ENCODE data around the gene SP7.
"Not testable (repeated sequence)": the region's sequence is repeated elsewhere in the genome, so short reads cannot be mapped to it uniquely, and the experiment has no call there.

SP7 gene

DNA sequence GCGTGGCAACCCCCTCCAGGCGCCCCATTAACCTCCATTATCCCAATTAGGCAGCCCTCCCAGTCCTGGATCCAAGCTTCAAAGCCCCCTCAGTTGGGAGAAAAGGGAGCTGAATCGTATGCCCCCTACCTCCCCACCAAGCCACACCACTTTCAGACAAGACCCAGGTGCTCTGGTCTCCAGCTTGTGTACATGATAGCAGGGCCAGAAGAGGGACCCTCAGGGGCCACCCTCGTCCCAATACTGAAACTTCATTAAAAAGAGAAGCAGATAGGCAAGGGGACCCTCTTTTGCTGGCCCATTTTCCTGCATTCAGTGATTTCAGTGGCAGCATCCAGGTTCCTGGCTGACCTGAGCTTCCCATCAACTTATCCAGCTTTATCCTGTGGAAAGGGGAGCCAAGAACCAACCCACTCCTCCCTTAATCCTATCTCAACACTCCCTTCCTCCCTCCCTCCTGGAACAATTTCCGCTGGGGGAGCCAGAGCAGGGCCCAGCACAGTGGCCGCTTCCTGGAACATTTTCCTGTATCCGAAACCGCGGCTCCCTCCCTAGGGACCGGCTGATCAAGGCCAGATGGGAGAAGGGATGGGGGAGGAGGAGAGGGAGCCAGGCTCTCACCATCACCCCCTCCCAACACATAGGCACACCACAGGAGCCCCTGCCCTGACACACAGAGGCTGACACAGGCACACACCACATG, 9.5 kb upstream of the SP7 start:
- DNase-seq: no peak

DNA sequence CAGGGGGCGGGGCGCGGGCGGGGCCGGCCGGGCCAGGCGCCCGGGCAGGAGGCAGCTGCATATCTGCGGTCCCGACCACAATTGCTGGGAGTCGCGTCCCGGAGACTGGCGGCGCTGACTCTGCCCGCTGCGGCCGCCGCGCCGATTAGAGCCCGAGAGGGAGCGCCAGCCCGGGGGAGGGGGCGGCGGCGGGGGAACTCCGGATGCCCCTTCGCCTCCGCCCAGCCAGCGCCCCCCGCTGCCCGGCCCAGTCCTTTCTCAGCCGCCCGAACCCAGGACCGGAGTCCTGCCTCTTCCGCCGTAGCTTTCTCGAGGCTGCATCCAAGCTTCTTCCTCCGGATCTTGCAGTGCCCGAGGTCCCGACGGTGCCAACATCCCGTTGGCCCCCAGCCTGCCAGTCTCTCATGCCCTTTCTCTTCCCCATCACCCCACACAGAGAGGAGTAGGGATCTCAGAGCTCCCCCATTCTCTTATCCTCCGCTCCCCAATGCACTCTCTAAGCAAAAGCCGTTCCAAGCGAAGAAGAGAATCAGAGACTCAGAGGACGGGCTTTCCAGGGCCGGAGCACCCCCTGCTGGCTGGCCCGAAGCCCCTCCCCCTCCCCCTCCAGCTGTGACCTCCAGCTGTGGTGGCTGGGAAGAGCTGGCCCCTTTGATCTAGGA, 8.8 kb upstream of the SP7 start:
- DNase-seq: peak; percentile 74

DNA sequence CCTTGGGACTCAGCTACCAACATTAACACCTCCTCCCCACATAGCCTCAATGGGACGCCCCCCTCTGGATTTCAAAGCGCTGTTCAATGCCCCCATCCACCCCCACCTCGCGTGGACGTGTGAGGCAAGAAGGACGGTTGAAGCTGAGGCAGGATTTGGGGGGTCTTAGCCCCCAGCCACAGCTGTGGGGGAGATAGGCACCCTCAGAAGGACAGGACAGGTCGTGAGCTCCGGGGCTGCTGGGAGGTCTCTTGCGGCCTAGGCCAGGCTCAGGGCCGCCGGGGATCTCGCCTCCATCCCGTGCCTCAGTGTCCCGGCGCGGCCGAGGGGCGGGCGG, 8.3 kb upstream of the SP7 start:
- no peak for DNase-seq

DNA sequence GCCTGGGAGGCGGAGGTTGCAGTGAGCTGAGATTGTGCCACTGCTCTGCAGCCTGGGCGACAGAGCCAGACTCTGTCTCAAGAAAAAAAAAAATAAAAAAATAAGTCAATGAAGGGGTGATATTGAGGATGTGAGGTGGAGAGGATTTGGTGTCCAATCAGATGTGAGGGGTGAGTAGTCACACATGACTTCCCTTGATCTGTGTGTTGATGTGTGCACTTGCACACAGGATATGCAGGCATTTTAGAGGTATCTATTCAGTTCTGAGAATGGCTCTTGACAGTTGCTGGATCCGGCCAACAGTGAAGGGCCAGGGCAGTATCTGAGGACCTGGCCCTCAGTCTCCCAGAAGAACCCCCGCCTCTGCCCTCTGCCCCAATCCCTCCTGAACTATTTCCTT, 7.8 kb upstream of the SP7 start:
- no peak for DNase-seq

DNA sequence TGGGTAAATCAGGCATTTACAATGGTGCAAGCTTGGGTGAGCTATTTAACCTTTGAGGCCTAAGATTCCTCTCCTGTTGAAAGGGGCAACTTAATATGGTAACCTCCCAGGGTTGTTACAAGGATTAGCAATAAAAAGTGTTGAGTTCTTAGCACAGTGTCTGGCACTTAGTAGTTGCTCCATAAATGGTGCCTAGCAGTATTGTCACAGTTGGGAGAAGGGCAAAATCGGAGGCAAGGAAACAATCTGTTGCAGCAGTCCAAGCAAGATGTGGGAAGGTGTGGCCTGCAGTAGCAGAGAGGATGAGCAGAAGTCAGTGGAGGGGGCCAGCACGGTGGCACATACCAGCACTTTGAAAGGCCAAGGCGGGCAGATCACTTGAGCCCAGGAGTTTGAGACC, 7.3 kb upstream of the SP7 start:
- no peak for DNase-seq

DNA sequence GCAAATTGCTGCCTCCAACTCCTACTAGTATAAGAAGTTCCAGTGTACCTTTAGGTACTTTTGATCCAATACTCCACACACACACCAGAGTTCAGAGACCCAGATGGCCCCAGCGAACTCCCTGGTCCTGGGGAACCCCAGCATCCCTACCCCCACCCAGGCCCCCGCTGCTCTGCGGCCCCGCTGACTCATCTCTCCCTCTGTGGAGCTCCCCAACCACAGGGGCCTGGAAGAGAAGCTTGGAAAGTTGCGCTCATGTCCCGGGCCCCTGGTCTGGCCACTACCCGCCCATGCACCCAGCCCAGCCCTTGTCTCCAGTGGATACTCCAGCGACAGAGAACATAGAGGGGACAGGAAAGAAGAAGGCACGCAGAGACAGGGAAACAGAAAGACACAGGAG, 4.2 kb upstream of the SP7 start:
- DNase-seq: no peak

DNA sequence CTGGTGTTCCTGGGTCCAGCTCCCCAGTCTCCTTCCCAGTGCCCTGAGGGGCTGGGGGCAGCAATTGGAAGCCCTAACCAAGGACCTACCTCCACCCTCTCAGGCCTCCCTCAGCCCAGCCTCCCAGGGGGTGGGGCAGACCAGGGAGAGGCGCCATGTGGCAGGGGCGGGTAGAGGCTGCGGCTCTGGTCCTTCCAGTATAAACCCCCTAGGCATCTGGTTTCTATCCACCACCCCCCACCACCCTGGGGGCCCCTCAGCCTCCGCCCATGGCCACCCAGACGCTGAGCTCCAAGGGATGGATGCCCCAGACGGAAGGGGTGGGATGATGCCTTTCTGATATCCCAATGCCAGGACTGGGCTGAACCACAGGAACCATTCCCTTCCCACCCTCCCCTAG, 2.8 kb upstream of the SP7 start:
- DNase-seq: no peak

DNA sequence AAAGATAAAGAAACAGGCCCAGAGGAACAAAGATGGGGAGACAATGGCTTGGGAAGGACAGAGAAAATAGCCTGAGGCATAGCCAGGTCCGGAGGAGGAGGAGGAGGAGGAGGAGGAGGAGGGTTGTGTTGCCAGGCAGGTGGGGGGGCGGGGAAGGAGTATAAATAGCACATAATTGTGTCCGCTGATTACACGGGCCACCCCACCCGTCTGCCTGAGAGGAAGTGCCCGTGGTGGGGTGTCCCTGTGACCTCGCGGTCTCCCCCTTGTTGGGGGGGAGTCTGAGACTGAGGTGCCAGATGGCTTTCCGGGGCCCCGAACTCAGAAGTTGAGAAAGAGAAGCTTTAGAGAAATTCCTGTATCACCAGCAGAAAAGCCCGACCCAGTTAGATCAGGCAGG, 1.9 kb upstream of the SP7 start:
- DNase-seq: no peak

DNA sequence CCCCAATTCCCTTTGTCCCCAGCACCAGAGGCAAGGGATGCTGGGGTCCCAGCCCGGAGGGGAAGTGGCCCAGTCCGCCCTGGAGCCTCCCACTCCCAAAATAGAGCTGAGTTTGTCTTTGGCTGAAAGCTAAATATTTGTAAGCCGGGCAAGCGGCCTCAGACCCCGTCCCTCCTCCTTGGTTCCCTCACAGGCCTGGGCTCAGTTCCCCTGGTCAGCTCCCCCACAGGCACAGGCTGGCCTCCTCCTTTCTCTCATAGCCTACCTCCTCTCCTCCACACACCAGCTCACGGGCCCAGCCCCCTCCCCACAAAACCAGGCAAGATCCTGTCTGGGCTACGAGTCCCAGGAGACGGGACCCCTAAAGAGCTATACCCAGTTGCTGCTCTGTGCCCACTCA, 1.3 kb downstream of the SP7 start:
- DNase-seq: no peak

DNA sequence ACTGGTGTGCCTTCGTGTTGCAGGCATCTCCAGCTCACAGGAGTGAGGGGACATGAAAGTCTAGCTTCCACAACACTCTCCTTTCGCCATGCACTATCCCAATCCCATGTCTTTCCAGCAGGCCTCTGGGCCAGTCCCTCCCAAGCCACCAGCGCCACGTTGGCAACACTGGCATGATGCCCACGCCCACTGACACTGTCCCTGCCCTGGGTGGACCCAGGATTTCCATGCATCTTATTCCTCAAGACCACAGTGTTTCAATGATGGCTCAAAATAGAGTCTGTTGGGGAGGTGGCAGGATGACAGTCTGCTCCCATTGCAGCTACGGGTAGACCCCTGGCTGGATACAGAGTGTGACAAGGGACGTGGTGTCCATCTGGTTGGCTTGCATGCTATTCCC, 2.3 kb downstream of the SP7 start:
- no peak for DNase-seq

DNA sequence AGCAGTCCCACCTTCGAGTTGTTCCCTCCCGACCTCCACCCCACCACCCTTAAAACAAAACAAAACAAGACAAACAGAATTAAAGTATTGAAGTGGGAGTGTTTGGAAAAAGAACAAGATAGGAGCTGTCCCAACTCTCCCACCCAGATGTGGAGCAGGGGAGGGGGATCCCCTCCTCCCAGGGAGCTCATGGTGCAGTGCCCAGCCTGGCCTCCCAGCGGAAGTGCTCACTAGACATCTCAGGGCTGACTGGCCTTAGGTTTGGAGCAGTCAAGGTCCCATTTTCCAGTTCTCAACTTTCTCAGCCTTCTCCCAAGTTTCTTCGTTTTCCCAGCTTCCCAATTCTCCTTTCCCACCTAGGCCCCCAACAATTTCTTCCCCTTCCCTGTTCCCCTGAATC, 2.9 kb downstream of the SP7 start:
- no peak for DNase-seq

DNA sequence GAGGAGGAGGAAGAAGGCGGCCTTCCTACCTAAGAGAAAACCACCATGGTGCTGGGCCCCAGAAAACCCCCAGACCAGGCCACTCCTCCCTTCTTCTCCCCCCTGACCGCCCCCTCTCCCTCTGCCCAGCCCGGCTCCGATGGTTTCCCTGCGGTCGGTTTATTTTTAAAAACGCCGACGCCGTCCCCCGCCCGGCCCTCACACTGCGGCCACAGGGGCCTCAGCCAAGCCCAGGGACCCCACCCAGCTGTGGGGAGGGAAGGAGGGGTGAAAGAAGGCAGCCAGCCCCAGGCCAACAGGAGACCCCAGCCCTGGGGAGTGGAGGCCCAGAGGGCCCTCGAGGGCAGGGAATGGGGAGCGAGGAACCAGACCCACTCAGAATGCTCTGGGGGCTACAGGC, 3.4 kb downstream of the SP7 start:
- no peak for DNase-seq

DNA sequence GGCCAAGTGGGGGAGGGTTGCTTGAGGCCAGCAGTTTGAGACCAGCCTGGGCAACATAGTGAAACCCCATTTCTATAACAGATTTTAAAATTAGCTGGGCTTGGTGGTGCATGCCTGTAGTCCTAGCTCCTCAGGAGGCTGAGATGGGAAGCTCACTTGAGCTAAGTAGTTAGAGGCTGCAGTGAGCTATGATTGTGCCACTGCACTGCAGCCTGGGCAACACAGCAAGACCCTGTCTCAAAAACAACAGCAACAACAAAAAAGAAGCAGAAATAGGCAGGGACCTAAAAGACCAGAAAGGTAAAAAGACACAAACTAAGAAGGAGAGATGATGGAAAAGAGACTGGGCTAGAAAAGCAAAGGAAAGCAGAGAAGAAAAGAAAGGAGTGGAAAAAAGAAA, 3.8 kb downstream of the SP7 start:
- DNase-seq: not testable (repeated sequence)

DNA sequence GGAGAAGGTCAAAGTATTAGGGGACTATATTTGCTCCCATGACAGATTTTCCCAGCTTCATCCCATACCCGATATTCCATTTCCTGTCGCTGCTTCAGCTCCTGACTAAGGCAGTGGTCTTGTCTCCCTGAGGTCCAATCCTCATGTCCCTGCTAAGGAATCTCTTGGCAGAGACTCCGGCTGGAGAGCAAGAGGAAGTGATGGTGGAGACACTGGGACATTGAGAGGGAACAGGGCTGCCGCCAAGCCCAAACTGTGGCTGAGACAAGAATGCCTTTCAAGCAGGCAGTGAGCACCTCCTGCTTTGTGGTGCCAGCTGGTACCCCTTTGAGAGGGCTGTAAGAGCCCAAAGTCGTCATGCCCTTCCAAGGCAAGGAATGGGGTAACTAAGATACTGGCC, 5.5 kb downstream of the SP7 start:
- DNase-seq: no peak

DNA sequence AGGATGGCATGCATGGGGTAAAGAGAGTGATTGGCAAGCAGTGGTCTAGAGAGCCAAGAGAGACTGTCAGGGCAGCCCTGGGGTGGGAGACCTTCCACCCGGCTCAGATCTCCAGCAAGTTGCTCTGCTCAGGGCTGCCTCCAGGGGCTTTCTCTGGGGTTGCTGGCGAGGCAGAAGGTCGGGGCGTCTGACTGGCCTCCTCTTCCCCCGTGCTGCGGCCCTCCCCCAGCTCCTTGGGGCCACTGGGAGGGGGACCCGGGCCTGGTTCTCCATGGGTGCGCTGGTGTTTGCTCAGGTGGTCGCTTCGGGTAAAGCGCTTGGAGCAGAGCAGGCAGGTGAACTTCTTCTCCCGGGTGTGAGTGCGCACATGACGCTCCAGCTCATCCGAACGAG, 8.1 kb downstream of the SP7 start:
- no peak for DNase-seq

DNA sequence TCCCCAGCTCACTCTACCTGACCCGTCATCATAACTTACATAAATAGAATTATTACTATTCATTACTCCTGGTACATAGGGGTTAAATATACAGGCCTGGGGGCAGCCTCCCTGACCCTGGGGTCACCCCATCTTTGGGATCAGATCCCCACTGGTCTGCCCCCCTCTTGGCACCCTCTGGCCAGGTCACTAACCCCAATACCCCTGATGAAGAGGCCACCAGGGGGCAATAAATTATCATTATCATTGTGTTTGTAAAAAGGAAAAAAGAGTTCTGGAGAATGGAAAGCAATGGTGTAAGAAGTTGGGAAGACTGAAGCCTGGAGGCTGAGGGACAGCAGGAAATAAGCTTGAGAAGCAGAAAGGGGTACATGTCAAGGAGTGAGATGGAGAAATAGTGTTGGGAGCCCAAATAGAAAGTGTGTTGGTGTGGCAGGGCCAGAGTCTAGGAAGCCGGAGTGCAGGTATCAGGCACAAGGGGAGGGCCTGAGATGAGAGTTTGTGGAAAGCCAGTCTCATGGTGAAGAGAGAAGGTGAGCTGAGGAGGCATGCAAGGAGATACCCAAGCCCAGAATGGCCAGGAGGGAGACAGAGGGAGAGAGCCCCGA, 8.6 kb downstream of the SP7 start:
- no peak for DNase-seq

DNA sequence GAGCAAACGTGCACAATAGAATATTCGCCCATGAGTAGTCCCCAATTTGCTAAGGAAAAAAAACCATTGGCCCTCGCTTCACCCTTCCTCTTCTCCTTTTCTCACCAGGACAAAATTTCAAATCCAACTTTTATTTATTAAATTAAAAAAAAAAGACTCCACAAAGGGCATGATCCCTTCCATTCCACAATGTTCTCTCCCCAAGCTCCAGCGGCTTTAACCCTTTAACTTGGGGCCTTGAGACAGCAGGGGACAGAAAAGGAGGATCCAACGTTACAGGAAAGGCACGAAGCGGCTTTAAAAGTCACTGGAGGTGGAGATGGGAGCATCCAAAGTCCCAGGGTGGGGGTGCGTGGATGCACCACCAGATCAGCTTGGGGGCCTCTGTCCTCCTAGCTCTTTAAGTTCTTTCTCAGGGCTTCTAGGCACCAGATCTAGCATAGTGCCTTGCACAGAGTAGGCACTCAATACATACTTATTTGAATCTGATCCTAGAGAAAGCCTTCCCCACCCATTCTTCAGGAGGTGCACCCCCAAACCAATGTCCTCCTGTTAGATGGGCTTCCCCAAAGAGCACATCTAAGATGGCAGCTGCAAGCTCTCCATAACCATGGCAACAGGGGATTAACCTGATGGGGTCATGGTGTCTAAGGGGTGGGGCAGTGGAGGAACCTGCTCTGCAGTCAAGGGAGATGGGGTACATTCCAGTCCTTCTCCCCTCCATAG, 9.5 kb downstream of the SP7 start:
- no peak for DNase-seq

DNA sequence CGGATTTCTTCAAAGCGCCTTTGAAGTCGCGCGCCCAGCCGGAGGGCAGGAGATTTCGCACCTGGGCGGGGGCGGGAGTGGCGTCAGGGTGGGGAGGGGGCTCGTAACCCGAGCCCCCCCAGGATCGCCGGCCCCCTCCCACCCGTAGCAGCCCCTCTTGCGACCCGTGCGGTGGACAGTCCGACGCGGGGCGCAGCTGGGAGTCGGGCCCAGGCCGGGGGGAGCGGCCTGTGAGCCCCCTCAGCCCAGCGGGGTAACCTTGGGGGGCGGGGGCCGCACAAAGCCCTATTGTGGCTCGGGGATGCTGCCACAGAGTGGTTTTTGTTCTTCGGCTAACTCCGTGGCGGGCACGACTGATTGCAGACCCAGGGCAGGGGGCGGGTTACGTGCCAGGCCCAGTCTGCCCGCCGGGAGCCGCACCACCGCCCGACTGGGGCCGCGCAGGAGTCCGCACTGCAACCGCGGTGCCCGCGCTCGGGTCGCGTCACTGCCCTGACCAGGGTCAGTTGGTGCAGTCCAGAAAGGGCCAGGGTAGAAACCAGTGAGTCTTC, 10.6 kb downstream of the SP7 start:
- DNase-seq: peak; percentile 32

DNA sequence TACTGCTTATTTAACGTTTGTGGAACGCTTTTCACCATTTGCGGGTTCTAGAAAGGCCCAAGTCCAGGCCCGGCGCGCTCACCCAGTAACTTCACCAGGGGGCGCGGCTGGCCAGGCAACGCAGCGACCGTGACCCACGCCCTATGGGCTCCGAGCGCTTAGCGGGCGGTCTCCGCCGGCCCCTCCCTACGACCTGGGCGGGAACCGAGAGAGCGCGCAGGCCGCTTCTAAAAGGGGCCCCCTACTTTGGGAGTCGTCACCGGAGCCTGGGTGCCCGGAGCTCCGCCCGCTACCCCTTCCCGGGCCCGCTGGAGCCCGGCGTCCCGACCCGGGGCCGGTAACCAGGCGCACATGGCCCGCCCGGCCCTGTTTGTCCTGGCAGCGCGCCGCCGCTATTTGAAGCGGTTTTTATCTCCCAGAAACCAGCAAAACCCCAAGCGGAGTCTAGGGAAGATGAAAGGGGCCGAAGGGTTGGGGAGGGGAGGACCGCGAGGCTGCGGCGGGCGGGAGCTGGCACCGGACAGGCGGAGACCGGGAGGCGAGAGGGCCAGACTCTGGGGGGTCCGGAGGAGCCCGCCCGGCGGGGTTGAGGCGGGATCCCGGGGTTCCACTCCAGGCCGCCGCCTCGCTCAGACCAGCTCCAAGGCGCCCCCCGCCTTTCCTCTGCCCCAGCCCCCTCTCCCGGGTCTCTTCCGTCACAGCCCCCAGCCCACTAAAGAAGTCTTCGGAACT, 11.2 kb downstream of the SP7 start:
- DNase-seq: peak; percentile 86

DNA sequence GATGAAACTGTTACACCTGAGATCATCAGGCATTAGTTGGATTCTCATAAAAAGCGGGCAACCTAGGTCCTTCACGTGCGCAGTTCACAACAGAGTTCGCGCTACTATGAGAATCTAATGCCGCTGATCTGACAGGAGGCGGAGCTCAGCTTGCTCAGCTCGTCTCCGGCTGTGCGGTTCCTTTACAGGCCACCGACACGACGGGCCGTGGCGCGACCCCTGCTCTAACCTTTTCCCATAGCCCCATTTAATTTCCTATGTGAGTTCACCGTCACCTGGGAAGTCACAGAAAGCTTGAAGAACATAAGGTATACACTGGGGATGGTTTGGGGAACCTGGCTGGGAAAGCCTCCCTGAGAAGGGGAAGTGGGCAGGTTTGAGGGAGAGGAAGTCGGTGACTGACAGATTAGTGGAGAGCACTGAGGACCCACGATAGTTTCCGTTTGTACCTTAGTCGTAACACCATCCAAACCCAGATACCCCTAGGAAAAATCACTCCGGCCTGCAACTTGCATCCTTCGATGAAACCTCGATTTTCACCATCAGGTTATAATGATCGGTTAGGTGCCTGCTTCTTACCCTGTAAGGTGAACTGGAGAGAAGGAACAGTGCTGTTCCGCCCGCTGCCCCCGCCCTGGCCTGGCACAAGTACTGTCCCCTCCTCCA, 11.9 kb downstream of the SP7 start:
- peak; percentile 55 for DNase-seq

DNA sequence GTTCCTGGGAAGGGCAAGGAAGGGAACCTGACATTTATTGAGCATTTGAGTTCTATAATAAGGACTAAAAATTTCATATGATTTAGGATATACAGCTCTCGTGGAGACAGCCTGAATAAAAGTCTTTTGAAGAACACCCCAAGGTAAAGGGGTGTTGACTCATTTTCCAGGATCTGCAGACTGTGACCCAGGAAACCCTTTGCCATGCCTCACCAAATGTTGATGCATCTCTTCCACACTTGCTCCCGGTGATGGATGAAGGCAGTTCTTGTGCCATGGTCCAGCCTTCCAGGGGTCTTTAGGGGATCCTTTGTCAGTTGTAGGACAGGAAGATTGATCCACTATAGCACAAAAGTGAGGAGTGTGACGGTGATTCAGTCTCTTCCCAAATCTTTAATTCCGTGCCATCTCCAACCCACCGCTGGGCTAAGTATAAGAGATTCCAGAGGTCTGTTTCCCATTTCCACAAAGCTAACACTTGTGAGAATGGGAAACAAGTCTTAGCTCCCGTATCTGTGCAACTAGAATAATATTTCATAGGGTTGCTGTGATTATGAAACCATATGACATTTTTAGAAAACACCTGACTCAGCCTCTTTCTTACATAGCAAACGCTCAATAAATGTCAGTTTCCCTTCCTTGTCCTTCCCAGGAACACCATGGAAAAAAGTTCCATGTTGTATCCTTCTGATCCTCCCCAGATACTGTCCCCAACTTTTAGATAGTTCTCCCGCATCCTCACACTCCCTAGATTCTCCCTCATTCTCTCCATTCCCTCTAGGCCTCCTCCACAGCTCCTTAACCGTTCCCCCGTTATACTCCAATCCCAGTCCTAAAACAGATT, 15.6 kb downstream of the SP7 start:
- no peak for DNase-seq

DNA sequence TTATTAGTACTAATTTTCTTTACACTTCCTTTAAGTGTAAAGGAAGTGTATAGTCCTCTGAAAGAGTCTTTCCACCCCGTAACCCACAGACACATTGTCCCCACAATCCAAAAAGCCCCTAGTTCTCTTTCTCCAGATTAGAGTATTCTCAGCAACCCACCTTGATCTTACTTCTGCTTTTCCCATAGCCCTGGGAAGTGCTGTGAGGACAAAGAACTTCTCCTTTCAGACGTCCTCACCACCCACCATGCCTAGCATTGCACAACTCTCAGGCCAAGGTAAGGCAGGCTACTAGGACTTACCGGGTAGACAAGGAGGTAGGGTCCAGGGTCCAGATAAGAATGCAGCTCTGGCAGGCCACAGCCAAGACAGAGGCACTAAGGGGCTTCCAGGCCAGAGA, 22.2 kb downstream of the SP7 start:
- no peak for DNase-seq

Measured in stimulated activated CD4-positive, alpha-beta T cell treated with anti-CD3 and anti-CD28 coated beads, Interleukin-4, amount 100 ng/mL, for 1 hour (primary cell).